HAP-1 (cell line): Measurements from ENCODE around the gene DRC3.

Experiments used
- DNase-seq, 2 experiments: peaks; one replicate each; pipeline ENCODE4 v3.0.0-alpha.2; 2016 to 2020; ENCODE audit warnings: low spot score in 2 of 2
- H3K27me3 ChIP-seq: fragments of 250-450 bp; sonication (Bioruptor Pico); 2 replicates; pipeline ENCODE4 v1.5.1; 2020; ENCODE audit warnings: low read depth, mild to moderate bottlenecking, moderate library complexity
- H3K36me3 ChIP-seq: fragments of 250-450 bp; sonication (Bioruptor Pico); replicated peaks from 2 replicates; pipeline ENCODE4 v1.5.1; 2020; ENCODE audit warnings: mild to moderate bottlenecking
- H3K4me1 ChIP-seq: fragments of 250-450 bp; sonication (Bioruptor Pico); 2 replicates; pipeline ENCODE4 v1.5.1; 2020; ENCODE audit warnings: mild to moderate bottlenecking
- H3K4me3 ChIP-seq: fragments of 250-450 bp; sonication (Bioruptor Pico); 2 replicates; pipeline ENCODE4 v1.5.1; 2020; ENCODE audit warnings: mild to moderate bottlenecking, moderate library complexity
- H3K9me3 ChIP-seq: fragments of 250-450 bp; sonication (Bioruptor Pico); 2 replicates; pipeline ENCODE4 v1.5.1; 2020; ENCODE audit warnings: mild to moderate bottlenecking, moderate library complexity
- in situ Hi-C: fragments of 300-500 bp; cut with MboI; formaldehyde crosslinking; loops from 3 replicates; pipeline ENCODE4 v1.14.3; 2020; ENCODE audit warnings: low sequenced_read_pairs, inconsistent platforms, mixed read lengths

The DRC3 gene

DNA sequence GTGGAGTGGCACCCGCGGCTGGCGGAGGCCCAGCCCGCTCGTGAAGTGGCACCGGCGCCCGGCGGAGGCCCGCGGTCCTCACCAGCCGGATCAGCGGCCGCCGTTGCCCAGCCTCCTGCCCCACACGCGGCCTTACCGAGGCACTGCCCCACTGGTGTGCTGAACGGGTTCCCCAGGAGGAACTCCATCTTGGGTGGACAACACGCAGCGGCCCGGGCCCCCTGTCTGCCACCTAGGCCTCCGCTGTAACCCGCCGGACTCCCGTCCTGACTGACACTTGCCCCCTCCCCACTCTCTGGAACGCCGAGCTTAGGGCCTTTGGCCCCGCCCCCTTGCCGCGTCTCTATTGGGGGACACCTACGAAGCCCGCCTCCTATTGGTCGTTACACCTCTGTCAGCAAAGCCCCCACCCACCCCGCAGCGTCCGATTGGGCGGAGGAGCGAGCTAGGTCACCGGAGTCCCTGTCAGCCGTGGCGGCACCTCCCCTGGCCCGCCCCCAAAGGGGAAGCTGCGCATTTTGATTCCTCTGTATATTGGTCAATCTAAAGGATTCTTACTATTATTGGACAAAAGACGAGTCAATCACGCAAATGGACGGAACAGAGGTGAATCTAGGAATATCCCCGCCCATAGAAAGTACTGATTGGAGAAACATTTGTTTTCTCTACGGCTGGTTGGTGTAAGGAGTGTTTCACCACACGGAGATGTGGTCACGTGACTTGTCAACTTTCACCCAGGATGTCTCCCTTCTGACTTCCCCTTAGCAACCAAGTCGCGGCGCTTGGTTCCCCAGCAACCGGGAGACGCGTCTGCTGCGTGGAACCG, at the start of gene DRC3, which contains the start of gene TOM1L2:
Gene DRC3, plus strand, starts transcription at position 737 of the 826 bp plus-strand sequence. CDS start 4,737 bp downstream, outside the sequence.
Gene TOM1L2, minus strand, starts transcription at position 275 of the 826 bp plus-strand sequence. Its CDS starts 87 bp downstream, at position 188.
- no peaks in the 10 kb centered on the region; the same call in 1 of the 2 replicates for H3K36me3 ChIP-seq
- peaks cover 12% of the 10 kb centered on the region for H3K4me1 ChIP-seq
- no peaks in the 10 kb centered on the region for H3K27me3 ChIP-seq
- peak; percentile 100 for DNase-seq
- H3K4me3 ChIP-seq = peak within 1 kb of the TSS; percentile 92
- in situ Hi-C loops = no loop called here
- no peaks in the 10 kb centered on the region for H3K9me3 ChIP-seq

DNA sequence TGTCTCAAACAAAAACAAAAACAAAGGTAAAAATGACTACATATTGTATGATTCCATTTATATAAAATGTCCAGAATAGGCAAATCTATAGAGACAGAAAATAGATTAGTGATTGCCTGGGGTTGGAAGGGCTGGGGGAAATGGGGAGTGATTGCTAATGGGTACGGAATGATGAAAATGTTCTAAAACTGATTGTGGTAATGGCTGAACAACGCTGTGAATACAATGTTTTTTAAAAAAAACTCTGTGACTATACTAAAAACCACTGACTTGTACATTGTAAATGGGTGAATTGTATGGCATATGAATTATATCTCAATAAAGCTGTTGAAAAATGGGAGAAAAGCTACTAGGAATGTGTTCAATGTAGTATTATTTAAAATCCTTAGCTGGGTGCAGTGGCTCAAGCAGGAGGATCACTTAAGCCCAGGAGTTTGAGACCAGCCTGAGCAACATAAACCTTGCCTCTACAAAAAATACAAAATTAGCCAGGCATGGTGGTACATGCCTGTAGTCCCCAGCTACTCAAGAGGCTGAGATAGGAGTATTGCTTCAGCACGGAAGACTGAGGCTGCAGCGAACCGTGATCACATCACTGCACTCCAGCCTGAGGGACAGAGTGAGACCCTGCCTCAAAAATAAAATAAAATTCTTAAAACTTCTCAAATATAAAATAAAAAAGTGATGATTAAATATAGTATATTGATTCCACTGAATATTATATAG, 48.4 kb upstream of the DRC3 start:
- Histone ChIP-seq H3K4me1 (peaks cover 48% of the 10 kb centered on the region), H3K9me3 (no peaks in the 10 kb centered on the region; the same call in 1 of the 2 replicates), H3K27me3 (no peaks in the 10 kb centered on the region), H3K36me3 (no peaks in the 10 kb centered on the region), H3K4me3 (no peak overlapping the region)
- DNase-seq = no peak
- in situ Hi-C loops = no loop called here

DNA sequence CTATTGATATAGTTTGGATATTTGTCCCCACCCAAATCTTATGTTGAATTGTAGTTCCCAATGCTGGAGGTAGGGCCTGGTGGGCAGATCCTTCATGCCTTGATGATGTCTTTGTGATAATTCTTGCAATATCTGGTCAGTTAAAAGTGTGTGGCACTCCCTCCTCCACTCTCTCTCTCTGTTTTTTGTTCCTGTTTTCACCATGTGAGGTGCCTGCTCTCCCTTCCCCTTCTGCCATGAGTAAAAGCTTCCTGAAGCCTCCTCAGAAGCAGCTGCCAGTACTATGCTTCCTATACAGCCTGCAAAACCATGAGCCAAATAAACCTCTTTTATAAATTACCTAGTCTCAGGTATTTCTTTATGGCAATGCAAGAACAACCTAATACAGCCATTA, 47.8 kb upstream of the DRC3 start:
- in situ Hi-C loops = no loop called here
- no peaks in the 10 kb centered on the region for H3K27me3 ChIP-seq
- DNase-seq = no peak
- peaks cover 42% of the 10 kb centered on the region for H3K4me1 ChIP-seq
- no peaks in the 10 kb centered on the region for H3K36me3 ChIP-seq
- no peaks in the 10 kb centered on the region; the same call in 1 of the 2 replicates for H3K9me3 ChIP-seq
- no peak overlapping the region for H3K4me3 ChIP-seq

DNA sequence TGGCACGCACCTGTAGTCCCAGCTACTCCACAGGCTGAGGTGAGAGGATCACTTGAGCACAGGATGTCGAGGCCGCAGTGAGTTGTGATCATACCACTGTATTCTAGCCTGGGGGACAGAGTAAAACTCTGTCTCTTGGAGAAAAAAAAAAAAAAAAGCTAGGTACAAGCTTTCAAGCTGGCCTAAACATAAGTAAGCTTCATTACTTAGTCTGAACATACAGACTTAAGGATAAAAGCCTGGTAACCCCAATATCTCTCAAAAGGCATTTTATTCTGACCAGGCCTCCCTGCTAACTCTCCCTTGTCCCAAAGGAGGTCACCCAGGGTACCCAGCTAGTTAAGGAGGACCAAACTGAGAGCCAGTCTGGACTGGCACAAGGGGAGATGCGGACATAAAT, 46.6 kb upstream of the DRC3 start:
- Histone ChIP-seq H3K27me3 (no peaks in the 10 kb centered on the region), H3K4me1 (peaks cover 38% of the 10 kb centered on the region), H3K9me3 (no peaks in the 10 kb centered on the region; the same call in 1 of the 2 replicates), H3K4me3 (no peak overlapping the region), H3K36me3 (no peaks in the 10 kb centered on the region)
- DNase-seq = no peak
- in situ Hi-C loops = no loop called here

DNA sequence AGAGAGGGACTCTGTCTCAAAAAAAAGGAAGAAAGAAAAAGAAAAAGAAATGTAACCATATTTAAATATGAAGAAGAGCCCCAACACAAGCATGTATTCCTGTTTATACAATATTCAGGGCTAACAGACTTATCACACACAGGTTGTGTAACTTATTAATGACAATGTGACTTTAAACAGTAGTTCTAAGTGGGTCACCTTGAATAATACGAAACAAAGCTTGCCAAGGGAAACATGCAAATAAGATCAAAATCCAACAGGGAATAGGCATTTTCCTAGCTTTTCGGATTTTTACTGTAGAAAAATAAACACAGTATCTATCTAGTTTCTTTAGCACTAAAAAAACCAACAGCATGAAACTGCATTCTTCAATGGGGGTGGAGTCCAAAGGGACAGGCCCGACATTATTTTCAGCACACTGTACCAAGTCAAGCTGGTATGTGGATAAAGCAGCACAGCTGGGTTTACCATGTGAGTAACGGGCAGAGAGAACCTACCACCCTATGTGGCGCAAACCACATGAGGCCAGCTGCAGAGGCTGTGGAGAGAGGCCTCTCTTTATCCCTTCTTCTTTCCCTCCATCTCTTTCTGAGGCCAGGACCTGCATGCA, 45.7 kb upstream of the DRC3 start:
- Histone ChIP-seq H3K36me3 (no peaks in the 10 kb centered on the region), H3K4me3 (no peak overlapping the region), H3K4me1 (peaks cover 29% of the 10 kb centered on the region), H3K9me3 (no peaks in the 10 kb centered on the region; the same call in 1 of the 2 replicates), H3K27me3 (no peaks in the 10 kb centered on the region)
- DNase-seq = no peak
- in situ Hi-C loops = no loop called here

- no peak overlapping the region for H3K4me3 ChIP-seq
- H3K4me1 ChIP-seq = peaks cover 19% of the 10 kb centered on the region
- no peaks in the 10 kb centered on the region for H3K36me3 ChIP-seq
- in situ Hi-C loops = no loop called here
- peak; percentile 45 to 69 for DNase-seq
- no peaks in the 10 kb centered on the region for H3K27me3 ChIP-seq
- H3K9me3 ChIP-seq = no peaks in the 10 kb centered on the region
Observed at GRCh38 chr17:17928398-17929287, 44.0 kb upstream of the DRC3 start.

DNA sequence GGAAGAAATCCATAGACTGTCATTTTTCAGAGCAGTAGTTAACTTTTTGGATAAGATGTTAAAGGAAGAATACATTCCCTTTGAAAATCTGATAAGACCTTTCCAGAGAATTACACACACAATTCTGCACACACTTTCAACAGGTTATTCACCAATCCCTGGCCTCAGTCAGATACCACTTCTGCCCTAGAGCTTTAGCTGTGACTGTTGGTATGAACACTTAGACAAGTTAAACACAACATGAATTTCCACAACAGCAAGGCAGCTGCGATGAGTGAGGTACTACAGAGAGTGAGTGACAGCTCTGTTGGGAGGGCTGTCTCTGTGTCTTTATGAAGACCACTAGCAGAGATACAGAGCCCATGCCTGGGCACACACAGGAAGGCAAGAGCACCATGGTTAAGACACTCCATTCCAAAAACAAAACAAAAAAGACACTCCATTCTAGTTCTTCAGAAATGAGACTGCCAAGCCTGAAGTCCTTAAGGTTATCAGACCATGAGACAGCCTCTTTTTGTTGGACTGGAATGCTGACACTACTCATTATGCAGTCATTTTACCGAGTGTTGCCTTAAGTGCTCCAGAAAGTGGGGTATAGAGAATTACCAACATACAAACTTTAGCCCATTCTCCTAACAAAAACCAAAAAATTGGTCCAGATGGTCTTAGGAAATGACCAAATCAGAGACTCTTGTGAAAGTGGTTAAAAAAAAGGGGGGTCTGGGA, 42.8 kb upstream of the DRC3 start:
- DNase-seq = no peak
- in situ Hi-C loops = no loop called here
- H3K36me3 ChIP-seq = no peaks in the 10 kb centered on the region
- peaks cover 19% of the 10 kb centered on the region for H3K4me1 ChIP-seq
- no peaks in the 10 kb centered on the region for H3K9me3 ChIP-seq
- H3K4me3 ChIP-seq = no peak overlapping the region
- H3K27me3 ChIP-seq = no peaks in the 10 kb centered on the region

DNA sequence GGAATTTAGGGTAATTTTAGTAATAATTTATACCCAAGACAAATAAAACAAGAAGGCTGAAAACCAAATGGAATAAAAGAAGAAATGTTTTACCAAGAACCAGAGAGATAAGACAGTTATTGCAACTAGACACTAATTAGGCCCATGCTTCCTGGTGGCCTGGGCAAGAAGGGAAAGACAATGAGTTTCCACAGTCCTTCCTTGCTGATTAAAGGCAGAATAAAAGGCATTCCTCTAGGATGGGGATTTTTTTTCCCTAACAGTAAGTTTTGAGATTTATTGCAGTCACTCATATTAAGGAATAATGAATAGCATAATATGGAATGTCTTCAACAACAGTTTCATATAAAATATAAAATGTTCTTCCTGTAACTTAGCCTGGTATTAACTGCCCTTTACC, 42.0 kb upstream of the DRC3 start:
- Histone ChIP-seq H3K4me3 (no peak overlapping the region), H3K36me3 (no peaks in the 10 kb centered on the region), H3K27me3 (no peaks in the 10 kb centered on the region), H3K4me1 (peaks cover 19% of the 10 kb centered on the region), H3K9me3 (no peaks in the 10 kb centered on the region)
- in situ Hi-C loops = no loop called here
- DNase-seq = no peak

- Histone ChIP-seq H3K27me3 (no peaks in the 10 kb centered on the region), H3K4me1 (peaks cover 19% of the 10 kb centered on the region), H3K9me3 (no peaks in the 10 kb centered on the region), H3K36me3 (no peaks in the 10 kb centered on the region), H3K4me3 (no peak overlapping the region)
- no peak for DNase-seq
- in situ Hi-C loops = no loop called here
Observed at GRCh38 chr17:17931159-17931558, 41.5 kb upstream of the DRC3 start.

DNA sequence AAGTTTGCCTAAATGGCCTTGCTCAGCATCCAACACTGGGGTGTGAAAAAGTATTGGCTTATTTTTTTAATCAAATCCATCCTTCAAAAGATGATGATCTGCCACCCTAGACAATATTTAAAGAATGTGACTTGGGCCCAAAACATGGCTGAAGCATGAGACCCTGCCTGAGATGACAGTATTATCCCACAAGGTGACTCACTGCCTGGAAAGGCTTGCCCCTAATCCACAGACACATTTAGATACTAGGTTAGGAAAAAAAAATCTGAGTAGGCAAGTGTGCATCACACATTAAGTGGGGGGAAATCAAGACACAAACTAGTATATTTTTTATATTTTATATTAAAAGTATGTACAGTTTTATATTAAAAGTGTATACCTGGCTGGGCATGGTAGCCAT, 38.9 kb upstream of the DRC3 start:
- peaks cover 15% of the 10 kb centered on the region for H3K4me1 ChIP-seq
- no peaks in the 10 kb centered on the region for H3K27me3 ChIP-seq
- no peaks in the 10 kb centered on the region for H3K9me3 ChIP-seq
- H3K4me3 ChIP-seq = no peak overlapping the region
- in situ Hi-C loops = no loop called here
- no peaks in the 10 kb centered on the region for H3K36me3 ChIP-seq
- DNase-seq = no peak

DNA sequence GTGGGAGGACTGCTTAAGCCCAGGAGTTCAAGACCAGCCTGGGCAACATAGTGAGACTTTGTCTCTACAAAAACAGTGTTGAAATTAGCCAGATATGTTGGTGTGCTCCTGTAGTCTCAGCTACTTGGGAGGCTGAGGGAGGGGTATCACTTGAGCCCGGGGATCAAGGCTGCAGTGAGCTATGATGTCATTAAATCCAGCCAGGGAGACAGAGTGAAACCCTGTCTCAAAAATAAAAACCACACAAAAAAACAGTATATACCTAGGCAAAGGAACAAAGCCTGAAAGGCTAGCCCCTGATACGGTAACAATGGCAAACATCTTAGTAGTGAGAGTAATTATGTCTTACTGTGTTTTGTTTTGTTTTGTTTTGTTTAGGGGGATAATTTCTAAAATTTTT, 38.4 kb upstream of the DRC3 start:
- Histone ChIP-seq H3K36me3 (no peaks in the 10 kb centered on the region), H3K9me3 (no peaks in the 10 kb centered on the region), H3K27me3 (no peaks in the 10 kb centered on the region), H3K4me1 (peaks cover 13% of the 10 kb centered on the region), H3K4me3 (no peak overlapping the region)
- in situ Hi-C loops = no loop called here
- DNase-seq = no peak

- H3K36me3 ChIP-seq = no peaks in the 10 kb centered on the region
- in situ Hi-C loops = no loop called here
- H3K27me3 ChIP-seq = no peaks in the 10 kb centered on the region
- no peak overlapping the region for H3K4me3 ChIP-seq
- H3K4me1 ChIP-seq = peaks cover 15% of the 10 kb centered on the region
- no peak for DNase-seq
- no peaks in the 10 kb centered on the region for H3K9me3 ChIP-seq
Observed at GRCh38 chr17:17934806-17935205, 37.9 kb upstream of the DRC3 start.
